Endometrial microvascular endothelial cells (primary cell): Measurements from ENCODE around the gene TPD52L1. TPM values are rescaled to one million over a fixed set of nuclear protein-coding genes. Genes with fewer than 3 reads are reported as not detected.

Experiments
- in situ Hi-C: cut with HindIII; loops from 2 replicates; pipeline ENCODE4 v1.10.0; 2017; ENCODE audit warnings: low sequenced_read_pairs, low pct_unique_long_range_greater_than_20kb; ENCODE audit errors: inconsistent ontology term
- total RNA-seq: library from RNA; depleted of rRNA; stranded (reverse); fragments of >200 nt; gene quantifications from one replicate; pipeline ENCODE4 v1.2.3, GENCODE V29; 2015; ENCODE audit errors: inconsistent ontology term

The TPD52L1 gene
- total RNA-seq, 1 donor from 2014 or later = 2.0 TPM

- in situ Hi-C loops = no loop called here
Observed at GRCh38 chr6:125254321-125254720, 100.7 kb downstream of the TPD52L1 start.

DNA sequence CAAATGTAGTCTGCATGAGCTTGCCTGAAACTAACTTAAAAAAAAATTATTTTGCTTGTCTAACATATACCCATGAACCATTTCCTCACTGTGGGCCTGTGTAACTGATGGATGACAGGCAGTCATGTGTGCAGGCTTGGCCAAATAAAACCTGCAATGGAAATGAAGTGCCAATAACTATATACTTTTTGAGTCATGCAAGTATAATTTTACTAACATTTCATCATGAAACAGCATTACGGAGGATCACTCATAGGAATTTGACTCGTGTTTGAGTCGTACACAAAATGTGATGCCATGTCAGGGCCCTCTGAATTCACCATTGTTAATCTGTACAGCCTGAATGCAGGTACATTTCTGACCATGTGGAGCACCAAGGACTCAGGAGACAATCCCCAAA is 101.6 kb downstream of the TPD52L1 start:
- in situ Hi-C loops = no loop called here

GRCh38 chr6:125257351-125257750 is 103.8 kb downstream of the TPD52L1 start:
- in situ Hi-C loops = no loop called here

- in situ Hi-C loops = no loop called here
Observed at GRCh38 chr6:125258651-125259353, 105.2 kb downstream of the TPD52L1 start.

DNA sequence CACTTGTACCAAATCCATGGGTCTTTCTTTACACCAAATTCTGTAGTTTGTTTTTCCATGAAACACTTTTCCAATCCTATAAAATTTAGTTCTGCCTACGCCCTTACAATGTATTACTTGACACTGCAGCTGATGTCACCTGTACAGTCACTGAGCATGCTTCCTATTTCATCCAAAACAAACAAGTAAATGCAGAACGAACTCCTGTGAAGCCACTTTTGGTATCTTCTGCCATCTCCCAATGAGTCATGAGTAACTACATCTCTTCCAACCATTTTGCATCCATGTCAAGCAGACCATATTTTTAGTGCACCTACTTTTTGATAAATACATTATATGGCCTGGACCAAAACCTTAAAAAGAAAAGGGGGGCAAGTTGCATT is 105.8 kb downstream of the TPD52L1 start:
- in situ Hi-C loops = no loop called here

DNA sequence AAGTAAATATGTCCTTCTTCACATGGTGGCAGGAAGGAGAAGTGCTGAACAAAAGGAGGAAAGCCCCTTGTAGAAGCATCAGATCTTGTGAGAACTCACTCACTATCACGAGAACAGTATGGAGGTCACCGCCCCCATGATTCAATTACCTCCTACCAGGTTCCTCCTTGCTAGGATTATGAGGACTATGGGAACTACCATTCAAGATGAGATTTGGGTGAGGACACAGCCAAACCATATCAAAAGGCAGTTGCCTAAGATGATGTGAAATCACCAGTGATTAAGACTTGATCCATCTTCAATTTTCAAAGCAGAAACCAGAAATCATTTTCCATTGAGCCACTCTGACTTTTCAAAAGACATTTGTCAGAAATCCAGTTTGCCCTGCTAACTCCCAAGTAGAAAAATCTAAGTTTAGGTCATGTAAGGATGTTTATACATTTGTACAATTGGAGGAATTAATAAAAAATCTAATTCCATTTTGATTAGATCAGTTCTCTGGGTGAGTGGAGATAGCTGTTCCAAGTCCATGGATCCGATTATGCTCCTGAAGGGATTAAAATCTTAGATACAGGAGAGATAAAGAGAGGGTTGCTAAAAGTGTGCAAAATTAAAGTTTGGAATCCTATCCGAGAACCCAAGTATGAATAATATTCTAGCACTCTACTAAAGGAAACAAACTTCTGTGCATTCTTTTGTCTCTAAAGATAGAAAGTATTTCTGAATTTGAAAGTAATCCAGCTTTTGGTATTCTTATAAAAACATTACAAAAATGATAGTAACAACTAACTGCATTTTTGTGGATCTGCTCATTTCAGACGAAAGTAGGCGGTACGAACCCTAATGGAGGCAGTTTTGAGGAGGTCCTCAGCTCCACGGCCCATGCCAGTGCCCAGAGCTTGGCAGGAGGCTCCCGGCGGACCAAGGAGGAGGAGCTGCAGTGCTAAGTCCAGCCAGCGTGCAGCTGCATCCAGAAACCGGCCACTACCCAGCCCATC is 108.7 kb downstream of the TPD52L1 start:
- in situ Hi-C loops = no loop called here

- in situ Hi-C loops = no loop called here
Observed at GRCh38 chr6:125264476-125264875, 110.9 kb downstream of the TPD52L1 start.

DNA sequence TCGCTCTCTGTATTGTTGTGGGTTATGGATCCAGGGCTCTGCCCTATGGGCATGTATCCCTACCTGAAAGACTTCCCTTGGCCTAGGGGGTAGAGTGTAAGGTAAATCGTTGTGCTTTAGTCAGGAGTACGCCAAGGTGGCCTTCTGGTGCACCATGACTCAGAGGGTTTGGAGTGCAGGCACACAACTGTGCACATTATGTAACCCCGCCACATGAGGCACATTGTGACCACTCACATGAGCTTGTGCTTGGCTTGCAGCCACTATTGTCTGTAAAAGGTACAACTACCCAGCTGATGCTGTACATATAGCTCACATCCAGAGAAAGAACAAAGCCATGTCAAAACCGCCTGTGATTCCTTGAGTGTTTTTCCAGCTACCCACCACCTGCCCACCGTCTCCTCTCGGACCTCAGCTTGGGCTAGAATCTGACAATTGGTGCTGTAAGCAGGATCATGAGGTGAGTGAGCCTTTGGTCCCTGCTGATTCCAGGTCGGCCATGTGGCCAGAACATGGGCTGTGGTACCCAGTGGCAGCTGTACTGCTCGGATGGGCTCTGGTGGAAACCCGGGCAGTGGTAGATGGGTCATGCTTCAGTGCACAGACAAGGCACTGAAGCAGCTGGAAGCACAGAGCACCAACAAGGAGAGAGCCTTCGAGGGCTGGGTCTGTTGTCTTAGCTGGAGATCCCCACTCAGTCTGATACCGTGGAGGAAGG is 114.4 kb downstream of the TPD52L1 start:
- in situ Hi-C loops = no loop called here

GRCh38 chr6:125268765-125269164 is 115.2 kb downstream of the TPD52L1 start:
- in situ Hi-C loops = no loop called here

- in situ Hi-C loops = no loop called here
Observed at GRCh38 chr6:125269328-125269985, 115.9 kb downstream of the TPD52L1 start.

DNA sequence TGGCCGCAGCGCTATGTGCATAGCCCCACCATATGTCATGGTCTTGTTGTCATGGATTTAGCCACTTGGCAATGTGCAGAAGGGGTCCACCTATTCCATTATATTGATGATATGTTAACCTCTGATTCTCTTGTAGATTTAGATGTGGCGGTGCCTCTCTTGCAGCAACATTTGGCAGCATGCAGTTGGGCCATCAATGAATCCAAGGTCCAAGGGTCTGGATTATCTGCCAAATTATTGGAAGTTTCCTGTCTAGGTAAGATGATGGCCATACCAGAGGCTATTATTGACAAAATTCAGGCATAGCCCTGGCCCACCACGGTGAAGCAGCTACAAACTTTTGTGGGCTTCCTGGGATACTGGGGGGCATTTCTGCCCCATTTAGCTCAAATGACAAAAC is 116.8 kb downstream of the TPD52L1 start:
- in situ Hi-C loops = no loop called here

- in situ Hi-C loops = no loop called here
Observed at GRCh38 chr6:125271486-125272159, 118.0 kb downstream of the TPD52L1 start.

DNA sequence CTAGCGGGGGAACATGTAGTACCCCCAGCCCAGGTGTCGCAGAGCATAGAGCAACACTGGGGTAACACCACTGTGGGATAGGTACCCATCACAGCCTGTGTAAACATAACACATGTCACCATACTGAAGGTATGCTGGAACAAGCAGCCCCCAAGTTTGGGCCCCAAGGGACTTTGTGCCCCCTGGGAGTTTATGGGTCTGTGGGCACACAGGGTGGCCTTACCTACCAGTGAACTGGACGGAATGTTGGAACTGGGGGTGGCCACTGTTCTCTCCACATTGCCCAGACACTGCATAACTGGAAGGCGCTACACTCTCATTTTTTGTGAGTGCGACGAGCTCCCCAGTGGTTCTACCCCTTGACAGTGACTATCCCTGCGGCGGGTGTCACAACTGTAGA is 119.7 kb downstream of the TPD52L1 start:
- in situ Hi-C loops = no loop called here

DNA sequence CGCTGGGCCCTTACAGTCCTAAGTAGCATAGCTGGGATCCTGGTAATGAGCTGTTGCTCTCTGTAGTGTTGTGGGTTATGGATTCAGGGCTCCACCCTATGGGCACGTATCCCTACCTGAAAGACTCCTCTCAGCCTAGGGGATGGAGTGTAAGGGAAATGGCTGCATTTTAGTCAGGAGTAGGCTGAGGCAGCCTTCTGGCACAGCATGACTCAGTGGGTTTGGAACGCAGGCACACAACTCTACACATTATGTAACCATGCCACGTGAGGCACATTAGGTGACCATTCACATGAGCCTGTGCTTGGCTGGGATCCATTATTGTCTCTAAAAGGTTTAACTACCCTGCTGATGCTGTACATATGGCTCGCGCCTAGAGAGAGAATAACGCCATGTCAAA is 120.4 kb downstream of the TPD52L1 start:
- in situ Hi-C loops = no loop called here

- in situ Hi-C loops = no loop called here
Observed at GRCh38 chr6:125274935-125275334, 121.4 kb downstream of the TPD52L1 start.

DNA sequence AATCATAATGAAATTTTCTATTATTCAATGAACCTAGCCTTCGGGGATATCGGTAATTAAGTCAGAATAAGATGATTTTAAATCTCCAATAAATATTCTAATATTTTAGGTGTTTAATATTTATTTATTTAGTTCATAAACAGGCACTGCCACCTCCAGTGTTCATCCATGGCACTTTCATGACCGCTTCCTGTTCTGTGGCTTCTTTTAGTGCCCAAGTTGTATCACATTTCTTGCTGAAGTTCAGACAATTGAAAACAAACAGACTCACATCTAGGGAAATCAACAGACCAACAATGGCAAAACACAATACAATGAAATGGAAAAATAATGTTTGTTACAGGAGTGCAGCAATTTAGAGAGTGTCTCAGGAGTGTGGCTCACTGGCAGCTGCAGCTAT is 122.2 kb downstream of the TPD52L1 start:
- in situ Hi-C loops = no loop called here

DNA sequence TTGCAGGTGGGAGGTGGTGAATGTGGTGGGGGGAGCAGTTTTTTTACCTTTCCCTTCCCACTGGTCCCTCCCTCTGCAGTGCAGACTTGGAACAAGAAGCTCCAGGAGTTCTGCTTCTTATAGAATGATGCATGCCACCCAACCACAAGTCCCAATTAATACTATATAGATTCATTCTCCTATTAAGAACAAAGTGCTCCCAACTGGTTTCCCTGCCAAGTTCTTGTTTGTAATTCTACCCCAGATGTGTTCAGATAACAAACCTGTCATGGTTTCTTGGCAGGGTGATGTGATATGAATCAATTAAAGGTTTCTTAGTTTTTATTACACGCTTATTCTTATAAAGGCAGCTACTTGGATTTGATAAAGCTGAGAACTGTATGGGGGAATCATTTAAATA is 124.3 kb downstream of the TPD52L1 start:
- in situ Hi-C loops = no loop called here

DNA sequence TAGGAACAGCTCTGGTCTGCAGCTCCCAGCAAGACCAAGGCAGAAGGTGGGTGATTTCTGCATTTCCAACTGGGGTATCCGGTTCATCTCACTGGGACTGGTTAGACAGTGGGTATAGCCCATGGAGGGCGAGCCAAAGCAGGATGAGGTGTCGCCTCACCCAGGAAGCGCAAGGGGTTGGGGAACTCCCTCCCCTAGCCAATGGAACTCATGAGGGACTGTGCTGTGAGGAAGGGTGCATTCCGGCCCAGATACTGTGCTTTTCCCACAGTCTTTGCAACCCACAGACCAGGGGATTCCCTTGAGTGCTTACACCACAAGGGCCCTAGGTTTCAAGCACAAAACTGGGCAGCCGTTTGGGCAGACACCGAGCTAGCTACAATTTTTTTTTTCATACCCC is 126.4 kb downstream of the TPD52L1 start:
- in situ Hi-C loops = no loop called here
